GM15510 (cell line): ENCODE data around the gene LRTM1.

Source experiments
- POLR2A ChIP-seq: IDR thresholded peaks from 3 replicates; pipeline ENCODE4 v1.6.1; 2011; ENCODE audit warnings: borderline replicate concordance; ENCODE audit not compliant: insufficient read length; ENCODE audit errors: extremely low read depth

LRTM1 gene

GRCh38 chr3:54914180-54914579 lies 13.7 kb downstream of the LRTM1 start:
- TF ChIP-seq POLR2A, result no peak

- no peak for TF ChIP-seq POLR2A
These were observed 18.7 kb downstream of the LRTM1 start for GRCh38 chr3:54909191-54909590.

GRCh38 chr3:54906763-54907162 lies 21.1 kb downstream of the LRTM1 start:
- no peak for TF ChIP-seq POLR2A

- no peak for TF ChIP-seq POLR2A
These were observed 21.9 kb downstream of the LRTM1 start for GRCh38 chr3:54905920-54906319.

GRCh38 chr3:54905261-54905888 lies 22.5 kb downstream of the LRTM1 start:
- TF ChIP-seq POLR2A, result no peak

- TF ChIP-seq POLR2A, result no peak
These were observed 25.8 kb downstream of the LRTM1 start for GRCh38 chr3:54901906-54902685.

- TF ChIP-seq POLR2A, result no peak
These were observed 26.8 kb downstream of the LRTM1 start for GRCh38 chr3:54900838-54901591.

GRCh38 chr3:54899273-54899672 lies 28.6 kb downstream of the LRTM1 start:
- TF ChIP-seq POLR2A, result no peak

- TF ChIP-seq POLR2A, result no peak
These were observed 30.7 kb downstream of the LRTM1 start for GRCh38 chr3:54897028-54897711.

- no peak for TF ChIP-seq POLR2A
These were observed 32.2 kb downstream of the LRTM1 start for GRCh38 chr3:54895613-54896012.

GRCh38 chr3:54892168-54892567 lies 35.7 kb downstream of the LRTM1 start:
- TF ChIP-seq POLR2A, result no peak

GRCh38 chr3:54891540-54891897 lies 36.3 kb downstream of the LRTM1 start:
- TF ChIP-seq POLR2A, result no peak

GRCh38 chr3:54889731-54890130 lies 38.1 kb downstream of the LRTM1 start:
- no peak for TF ChIP-seq POLR2A

- TF ChIP-seq POLR2A, result no peak
These were observed 39.0 kb downstream of the LRTM1 start for GRCh38 chr3:54888873-54889272.

GRCh38 chr3:54888162-54888561 lies 39.7 kb downstream of the LRTM1 start:
- TF ChIP-seq POLR2A, result no peak
